DMS153 treated with DMSO at 0.1 percent for 48 hours (cell line): ENCODE data around the gene DAP3.
"Not testable (repeated sequence)": the region's sequence is repeated elsewhere in the genome, so short reads cannot be mapped to it uniquely, and the experiment has no call there.

Experiments used
- DNase-seq: peaks from one replicate; lab custom pipeline; 2025; ENCODE audit not compliant: unreplicated experiment; lab: John Stamatoyannopoulos, UW

DAP3 gene

DNA sequence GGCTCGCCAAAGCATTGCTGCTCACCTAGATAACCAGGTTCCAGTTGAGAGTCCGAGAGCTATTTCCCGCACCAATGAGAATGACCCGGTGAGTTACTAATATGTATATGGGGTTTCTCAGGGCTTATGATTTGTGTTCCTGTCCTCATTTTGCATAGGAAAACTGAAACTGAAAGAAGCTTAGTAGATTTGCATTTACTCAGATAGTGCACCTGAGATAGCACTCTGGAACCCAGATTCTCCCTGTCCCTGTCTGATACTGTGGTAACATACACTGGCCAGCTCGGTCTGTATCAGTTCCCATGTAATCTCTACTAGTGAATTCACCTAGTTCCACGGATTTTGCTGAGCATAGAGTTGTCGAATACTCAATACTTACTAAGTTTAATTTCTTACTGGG, 28.1 kb downstream of the DAP3 start:
- DNase-seq = no peak

DNA sequence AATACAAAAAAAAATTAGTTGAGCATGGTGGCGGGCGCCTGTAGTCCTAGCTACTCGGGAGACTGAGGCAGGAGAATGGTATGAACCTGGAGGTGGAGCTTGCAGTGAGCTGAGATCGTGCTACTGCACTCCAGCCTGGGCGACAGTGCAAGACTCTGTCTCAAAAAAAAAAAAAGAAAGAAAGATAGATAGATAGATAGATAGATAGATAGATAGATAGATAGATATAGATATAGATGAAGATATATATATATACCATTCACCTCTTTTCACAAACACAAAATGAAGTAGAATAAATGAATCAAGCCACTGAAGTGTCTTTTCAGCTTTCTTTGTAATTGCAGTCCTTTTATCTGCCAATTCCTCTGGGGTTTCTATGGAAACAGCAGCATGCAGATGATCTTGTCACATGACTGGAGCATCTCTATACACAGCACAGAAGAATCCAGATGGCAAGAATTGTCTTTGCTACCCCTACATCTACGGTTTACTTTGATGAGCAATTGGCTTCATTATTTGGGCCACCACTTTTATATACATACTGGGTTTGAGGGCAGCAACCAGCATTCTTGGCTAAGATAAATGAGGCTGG, 29.7 kb downstream of the DAP3 start:
- not testable (repeated sequence) for DNase-seq

DNA sequence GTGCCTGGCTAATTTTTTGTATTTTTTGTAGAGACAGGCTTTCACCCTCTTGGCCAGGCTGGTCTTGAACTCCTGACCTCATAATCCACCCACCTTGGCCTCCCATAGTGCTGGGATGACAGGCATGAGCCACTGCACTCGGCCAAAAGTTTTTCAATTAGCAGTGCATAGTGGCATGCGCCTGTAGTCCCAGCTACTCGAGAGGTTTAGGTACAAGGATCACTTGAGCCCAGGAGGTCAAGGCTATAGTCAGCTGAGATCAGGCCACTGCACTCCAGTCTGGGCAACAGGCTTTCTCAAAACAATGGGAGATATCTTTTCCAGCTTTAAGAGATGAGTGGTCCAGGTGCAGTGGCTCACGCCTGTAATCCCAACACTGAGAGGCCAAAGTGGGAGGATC, 30.8 kb downstream of the DAP3 start:
- DNase-seq = no peak

DNA sequence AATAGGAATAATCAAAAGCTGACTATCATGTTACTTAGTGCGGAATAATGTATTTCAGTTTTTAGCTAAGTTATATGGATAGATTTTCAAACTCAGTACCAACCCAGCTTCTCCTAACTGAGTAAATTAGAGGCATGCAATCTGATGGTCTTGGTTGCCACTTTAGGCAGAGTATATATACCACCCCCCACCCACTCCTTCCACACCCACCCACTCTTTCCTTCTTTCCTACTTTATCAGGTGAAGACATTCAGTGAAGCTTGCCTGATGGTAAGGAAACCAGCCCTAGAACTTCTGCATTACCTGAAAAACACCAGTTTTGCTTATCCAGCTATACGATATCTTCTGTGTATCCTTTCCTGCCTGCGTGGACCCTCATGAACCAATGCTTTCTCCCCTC, 36.3 kb downstream of the DAP3 start:
- no peak for DNase-seq

DNA sequence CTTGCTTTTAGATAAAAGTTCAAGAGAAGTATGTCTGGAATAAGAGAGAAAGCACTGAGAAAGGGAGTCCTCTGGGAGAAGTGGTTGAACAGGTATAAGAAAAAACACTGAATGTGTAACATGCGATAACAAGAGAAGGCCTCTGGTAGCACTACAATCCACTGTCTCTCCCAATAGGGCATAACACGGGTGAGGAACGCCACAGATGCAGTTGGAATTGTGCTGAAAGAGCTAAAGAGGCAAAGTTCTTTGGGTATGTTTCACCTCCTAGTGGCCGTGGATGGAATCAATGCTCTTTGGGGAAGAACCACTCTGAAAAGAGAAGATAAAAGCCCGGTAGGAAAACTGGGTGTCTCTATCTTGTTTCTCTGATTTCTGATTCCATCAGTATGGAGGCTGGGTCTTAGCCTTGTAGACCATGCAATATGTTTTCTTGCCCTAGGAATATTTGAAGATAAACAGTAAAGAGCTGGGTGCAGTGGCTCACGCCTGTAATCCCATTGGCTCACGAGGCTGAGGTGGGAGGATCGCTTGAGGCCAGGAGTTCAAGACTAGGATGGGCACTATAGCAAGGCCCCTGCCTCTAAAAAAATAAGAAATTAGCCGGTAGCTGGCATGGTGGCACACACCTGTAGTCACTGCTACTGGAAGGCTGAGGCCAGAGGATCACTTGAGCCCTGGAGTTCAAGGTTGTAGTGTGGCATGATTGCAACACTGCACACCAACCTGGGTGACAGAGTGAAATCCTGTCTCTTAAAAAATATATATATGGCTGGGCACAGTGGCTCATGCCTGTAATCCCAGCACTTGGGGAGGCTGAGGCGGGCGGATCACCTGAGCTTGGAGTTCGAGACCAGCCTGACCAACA, 40.4 kb downstream of the DAP3 start:
- DNase-seq = peak; percentile 51

DNA sequence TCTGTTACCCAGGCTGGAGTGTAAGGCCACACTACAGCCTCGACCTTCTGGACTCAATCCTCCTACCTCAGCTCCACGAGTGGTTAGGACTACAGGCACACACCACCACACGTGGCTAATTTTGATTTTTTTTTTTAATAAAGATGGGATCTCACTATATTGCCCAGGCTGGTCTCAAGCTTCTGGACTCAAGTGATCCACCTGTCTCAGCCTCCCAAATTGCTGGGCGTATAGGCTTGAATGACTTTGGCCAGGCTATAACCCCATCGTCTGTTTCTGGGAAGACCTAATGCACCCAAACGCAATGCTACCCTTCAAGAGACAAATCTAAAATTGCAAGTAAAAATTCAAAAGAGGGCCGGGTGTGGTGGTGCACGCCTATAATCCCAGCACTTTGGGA, 52.1 kb downstream of the DAP3 start:
- no peak for DNase-seq

DNA sequence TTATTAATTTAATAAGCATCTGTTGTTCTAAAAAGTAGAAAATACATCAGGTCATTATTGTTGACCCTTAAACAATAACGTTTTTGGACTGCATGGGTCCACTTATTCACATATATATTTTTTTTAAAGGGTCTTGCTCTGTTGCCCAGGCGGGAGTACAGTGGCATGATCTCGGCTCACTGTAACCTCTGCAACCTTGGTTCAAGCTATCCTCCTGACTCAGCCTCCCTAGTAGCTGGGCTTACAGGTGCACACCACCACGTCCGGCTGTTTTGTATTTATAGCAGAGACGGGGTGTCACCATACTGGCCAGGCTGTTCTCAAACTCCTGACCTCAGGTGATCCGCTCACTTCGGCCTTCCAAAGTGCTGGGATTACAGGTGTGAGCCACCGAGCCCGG, 53.0 kb downstream of the DAP3 start:
- DNase-seq = no peak

DNA sequence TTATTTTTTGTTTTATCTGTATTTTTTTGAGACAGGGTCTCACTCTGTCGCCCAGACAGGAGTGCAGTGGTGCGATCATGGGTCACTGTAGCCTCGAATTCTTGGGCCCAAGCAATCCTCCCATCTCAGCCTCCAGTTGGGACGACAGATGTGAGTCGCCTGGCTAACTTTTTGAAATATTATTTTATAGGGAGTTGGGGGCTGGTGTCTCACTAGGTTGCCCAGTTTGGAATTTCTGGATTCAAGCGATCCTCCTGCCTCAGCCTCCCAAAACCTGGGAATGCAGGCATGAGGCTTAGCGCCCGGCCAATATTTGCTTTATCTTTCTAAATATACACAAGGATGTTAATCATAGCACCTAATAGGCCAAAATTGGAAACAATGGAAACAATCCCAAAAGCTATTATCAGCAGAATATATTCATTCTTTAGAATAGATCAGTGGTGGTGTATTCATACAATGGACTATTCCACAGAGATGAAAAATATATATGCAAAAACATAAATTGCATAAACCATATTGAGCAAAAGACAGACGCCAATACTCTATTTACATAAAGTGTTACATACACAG, 55.9 kb downstream of the DAP3 start:
- no peak for DNase-seq

DNA sequence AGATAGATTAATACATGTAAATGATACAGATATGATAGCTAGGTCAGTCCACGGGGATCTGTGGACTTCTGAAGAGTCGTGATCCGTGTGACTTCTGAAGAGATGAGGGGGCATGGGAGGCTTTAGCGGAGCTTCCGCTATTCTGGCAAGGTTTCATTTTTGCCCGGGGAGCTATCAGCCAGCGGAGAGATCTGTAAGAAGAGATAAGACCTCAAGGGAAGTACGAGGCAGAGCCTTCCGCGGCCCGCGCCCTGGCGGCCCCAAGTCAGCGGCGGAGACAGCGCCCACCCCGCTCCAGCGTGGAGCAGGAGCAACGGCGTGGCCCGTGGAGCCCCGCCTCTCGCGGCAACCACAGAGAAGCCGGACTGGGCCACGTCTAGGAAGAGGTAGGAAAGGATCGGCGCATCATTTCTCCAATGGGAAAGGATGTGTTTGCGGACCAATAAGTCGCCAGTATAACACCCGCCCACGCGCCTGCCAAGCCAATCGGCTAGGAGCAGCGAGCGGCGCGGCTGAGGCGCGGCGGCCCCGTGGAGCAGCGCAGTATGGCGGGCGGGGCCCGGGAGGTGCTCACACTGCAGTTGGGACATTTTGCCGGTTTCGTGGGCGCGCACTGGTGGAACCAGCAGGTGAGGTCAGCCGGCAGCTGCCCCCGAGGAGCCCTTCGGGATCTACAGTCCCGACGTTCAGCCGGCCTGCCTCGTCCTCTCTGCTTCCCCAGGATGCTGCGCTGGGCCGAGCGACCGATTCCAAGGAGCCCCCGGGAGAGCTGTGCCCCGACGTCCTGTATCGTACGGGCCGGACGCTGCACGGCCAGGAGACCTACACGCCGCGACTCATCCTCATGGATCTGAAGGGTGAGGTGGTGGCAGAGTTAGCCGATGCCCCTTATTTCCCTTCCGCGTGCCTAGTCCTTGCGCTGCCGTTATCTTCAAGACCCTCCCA, 56.7 kb downstream of the DAP3 start:
- peak; percentile 95 for DNase-seq

DNA sequence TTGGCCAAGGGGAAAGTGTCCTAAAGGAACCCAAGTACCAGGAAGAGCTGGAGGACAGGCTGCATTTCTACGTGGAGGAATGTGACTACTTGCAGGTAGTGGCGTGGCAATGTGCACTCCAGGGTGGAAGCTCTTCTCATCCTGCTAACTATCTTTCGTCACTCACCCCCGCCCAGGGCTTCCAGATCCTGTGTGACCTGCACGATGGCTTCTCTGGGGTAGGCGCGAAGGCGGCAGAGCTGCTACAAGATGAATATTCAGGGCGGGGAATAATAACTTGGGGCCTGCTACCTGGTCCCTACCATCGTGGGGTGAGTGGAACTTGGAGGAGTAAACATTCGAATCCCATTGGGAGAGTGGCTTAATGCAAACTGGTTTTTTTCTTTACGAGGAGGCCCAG, 58.7 kb downstream of the DAP3 start:
- not testable (repeated sequence) for DNase-seq

DNA sequence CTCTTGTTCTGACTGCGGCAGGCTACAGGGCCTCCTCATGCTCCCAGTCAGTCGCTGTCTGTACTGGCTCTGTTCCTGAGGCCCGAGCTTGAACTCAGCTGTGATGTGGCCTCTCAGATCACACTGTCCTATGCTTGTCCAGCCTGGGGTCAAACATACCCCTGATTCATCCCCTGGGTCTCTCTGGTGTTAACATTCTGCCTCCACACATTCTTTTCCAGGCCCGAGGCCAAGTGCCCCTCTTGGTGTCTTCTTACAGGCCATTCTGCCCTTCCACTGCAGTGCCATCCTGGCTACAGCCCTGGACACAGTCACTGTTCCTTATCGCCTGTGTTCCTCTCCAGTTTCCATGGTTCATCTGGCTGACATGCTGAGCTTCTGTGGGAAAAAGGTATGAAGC, 59.2 kb downstream of the DAP3 start:
- not testable (repeated sequence) for DNase-seq

DNA sequence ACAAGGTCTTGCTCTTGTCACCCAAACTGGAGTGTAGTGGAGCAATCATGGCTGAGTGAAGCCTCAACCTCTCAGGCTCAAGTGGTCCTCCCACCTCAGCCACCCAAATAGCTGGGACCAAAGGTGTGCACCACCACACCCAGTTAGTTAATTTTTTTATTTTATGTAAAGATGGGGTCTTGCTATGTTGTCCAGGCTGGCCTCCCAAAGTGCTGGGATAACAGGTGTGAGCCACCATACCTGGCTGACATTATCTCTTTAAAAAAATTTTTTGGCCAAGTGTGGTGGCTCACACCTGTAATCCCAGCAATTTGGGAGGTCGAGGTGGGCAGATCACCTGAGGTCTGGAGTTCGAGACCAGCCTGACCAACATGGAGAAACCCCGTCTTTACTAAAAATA, 70.1 kb downstream of the DAP3 start:
- DNase-seq = not testable (repeated sequence)

DNA sequence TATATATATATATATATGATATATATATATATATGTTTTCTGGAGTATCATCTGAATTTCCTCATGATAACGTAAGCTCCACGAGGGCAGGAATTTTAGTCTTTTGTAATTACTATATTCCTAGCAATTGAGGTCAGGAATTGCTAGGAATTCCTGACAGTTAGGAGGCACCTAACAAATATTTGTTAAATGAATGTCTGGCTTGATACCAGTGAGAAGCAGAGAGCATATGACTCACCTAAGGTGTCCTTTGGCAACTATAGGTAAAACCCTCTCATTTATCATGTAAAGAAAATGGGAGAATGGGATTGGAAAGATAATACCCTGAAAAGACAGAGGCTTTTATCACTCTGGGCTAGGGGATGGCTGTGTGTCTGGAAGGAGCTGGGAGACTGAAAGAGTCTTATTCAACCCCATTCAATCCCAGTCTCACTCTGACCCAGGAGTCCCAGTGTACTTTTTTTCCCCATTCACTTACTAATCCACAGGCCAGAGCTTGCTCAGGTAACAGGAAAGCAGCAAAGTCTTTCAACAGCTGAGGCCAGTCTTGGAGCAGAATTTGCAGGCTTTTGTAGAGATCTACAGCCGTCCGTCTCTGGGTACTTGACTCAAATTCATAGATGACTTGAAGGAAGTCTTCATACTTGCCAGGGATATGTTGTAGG, 71.2 kb downstream of the DAP3 start:
- DNase-seq = no peak

DNA sequence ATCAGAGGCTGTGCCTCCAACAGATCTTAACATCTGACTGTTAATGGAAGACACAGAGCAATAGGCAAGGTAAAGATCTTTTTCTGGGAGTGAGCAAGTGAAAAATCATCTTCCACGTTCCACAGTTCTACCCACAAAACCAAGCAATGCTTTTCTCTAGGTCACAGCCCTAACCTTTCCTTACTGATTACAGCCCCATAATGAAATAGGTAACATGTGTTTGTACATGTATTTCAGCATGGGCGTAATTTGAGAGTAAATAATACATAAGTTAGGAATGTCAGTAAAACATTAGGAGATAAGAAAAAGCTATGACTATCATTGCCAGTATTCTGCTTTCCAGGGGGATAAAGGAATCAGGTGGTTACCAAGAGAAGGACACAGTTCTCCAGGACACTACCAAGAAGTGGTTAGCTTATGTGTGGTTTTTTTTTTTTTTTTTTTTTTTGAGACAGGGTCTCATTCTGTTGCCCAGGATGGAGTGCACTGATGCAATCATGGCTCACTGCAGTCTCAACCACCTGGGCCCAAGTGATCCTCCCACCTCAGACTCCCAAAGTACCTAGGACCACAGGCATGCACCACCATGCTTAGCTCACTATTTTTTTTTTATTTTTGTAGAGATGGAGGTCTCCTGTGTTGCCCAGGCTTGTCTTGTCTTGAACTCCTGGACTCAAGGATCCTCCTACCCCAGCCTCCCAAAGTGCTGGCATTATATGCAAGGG, 72.0 kb downstream of the DAP3 start:
- no peak for DNase-seq

DNA sequence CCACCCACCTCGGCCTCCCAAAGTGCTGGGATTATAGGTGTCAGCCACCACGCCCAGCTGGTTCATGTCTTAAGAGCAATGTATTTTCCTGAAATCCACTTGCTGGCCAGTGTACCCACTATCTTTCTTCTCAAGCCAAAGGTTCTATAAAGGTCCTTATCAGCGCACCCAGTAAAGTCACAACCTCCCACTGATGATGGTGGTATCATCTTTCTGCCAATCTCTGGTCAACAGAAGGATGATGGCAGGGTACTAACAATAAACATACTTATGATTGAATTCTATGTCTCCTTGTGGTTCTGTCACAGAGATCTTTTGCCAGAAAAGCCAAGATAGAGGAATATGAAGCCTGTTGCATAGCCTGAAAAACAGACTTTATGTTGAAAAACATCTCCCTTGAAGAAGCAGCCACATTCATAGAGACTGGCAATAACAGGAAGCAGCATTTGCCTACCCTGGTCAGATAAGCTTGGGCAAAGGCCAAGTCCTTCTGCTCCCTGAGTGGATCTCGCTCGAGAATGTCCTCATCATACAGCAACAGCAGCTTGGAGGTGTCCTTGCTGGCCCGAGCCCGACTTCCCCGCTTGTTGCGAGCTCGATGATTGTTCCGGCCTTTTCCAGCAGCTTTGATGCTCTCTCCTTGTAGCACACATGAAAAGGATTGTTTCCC, 73.0 kb downstream of the DAP3 start:
- DNase-seq = no peak

DNA sequence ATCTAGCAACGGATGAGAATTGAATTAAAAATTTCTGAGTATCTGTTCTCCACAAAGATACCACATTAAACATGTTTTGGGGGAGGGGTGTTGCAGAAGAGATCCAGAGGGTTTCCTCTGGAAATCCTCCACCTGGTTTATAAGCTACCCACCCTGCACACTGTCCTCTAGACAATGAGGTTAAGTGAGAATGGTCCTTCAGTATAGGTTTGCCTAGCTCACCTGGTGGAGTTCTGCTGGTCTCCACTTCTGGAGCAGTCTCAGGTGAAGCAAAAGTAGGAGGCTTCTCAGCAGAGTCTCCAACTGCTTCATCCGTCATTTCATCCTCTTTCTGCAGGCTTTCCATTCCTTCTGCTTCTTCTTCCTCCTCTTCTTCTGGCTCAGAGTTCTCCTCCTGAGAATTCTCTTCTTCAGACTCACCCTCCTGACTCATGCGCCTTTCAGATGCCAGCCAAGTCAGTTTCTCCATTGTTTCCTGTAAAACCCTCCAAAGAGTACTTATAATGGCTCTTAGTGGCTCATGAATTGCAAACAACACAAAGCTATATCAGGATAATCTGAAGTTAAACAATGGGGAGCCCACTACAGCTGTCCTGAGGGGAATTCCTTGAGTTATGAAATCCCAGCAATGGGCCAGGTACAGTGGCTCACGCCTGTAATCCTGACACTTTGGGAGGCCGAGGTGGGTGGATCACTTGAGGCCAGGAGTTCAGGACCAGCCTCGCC, 74.4 kb downstream of the DAP3 start:
- not testable (repeated sequence) for DNase-seq

DNA sequence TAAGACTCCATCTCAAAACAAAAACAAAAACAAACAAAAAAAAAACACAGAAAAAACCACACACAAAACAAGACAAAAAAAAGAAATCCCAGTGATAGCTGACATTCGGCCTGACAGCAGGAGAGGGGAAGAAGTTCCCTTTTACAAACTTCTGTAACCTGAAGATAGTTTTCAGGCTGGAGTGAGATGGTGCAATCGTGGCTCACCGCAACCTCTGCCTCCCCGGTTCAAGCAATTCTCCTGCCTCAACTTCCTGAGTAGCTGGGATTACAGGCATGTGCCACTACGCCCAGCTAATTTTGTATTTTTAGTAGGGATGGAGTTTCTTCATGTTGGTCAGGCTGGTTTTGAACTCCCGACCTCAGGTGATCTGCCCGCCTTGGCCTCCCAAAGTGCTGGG, 75.1 kb downstream of the DAP3 start:
- DNase-seq = not testable (repeated sequence)

DNA sequence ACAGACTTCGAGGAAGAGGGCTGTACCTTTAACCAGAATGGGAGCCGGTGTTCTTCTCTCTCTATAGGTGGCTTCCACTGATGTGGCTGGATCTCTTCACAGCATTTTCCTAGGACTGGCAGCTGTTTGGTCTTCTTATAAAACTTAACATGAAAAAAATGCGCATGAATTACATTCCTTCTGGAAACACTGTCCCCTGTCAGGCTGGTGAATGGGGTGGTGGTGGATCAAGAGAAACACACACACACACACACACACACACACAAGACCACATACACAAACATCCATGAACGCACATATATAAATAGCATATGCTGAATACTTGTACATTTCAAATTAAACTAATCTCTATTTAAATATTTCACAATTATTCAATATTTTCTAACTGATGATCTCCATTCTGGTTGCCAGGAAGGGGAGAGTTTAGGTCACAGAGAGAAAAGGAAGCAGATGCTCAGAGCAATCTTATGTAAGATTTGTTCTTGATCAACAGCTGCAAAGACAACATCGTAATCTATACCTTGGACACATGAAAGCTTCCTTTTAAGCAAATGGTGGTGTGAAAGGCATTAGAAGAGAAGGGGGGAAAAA, 78.6 kb downstream of the DAP3 start:
- DNase-seq = not testable (repeated sequence)
